ENCODE results near the gene PARD6A. TPM values are rescaled to one million over a fixed set of nuclear protein-coding genes. Genes with fewer than 3 reads are reported as not detected.

Gene PARD6A
- total and polyA plus RNA-seq, 2 of the 13 experiments (the other 11 are each of a cell fraction or from before 2014, with no cell fraction given), result 3.5 to 4.3 TPM

GRCh38 chr16:67660564-67661028, at the start of gene PARD6A (continued):
- TF ChIP-seq ZNF496 (CRISPR knock-in tag; IDR thresholded peaks at IDR 0.05; ENCODE audit: insufficient replicate concordance), result no peak
- TF ChIP-seq ZNF878 (CRISPR knock-in tag; IDR thresholded peaks at IDR 0.05), result no peak
- peak; percentile 39; the same call in 1 of the 2 replicates for TF ChIP-seq MAZ (IDR thresholded peaks at IDR 0.05; ENCODE audit: borderline replicate concordance, low read depth, low read length)
- peak; percentile 48; the same call in 1 of the 2 replicates for TF ChIP-seq MAZ (CRISPR knock-in tag; IDR thresholded peaks at IDR 0.05; ENCODE audit: low read depth)
- TF ChIP-seq KMT2B (CRISPR knock-in tag; IDR thresholded peaks at IDR 0.05), result no peak
- TF ChIP-seq NR3C1 (CRISPR knock-in tag; IDR thresholded peaks at IDR 0.05), result no peak
- peak; percentile 55; the same call in 1 of the 2 replicates for TF ChIP-seq GATAD2A (CRISPR knock-in tag; IDR thresholded peaks at IDR 0.05)
- TF ChIP-seq, protein P1, sequence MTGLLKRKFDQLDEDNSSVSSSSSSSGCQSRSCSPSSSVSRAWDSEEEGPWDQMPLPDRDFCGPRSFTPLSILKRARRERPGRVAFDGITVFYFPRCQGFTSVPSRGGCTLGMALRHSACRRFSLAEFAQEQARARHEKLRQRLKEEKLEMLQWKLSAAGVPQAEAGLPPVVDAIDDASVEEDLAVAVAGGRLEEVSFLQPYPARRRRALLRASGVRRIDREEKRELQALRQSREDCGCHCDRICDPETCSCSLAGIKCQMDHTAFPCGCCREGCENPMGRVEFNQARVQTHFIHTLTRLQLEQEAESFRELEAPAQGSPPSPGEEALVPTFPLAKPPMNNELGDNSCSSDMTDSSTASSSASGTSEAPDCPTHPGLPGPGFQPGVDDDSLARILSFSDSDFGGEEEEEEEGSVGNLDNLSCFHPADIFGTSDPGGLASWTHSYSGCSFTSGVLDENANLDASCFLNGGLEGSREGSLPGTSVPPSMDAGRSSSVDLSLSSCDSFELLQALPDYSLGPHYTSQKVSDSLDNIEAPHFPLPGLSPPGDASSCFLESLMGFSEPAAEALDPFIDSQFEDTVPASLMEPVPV (CRISPR knock-in tag; IDR thresholded peaks at IDR 0.05), result no peak
- TF ChIP-seq ZFP36L2 (CRISPR knock-in tag; IDR thresholded peaks at IDR 0.05), result no peak
- no peak for TF ChIP-seq NR1H2 (CRISPR knock-in tag; IDR thresholded peaks at IDR 0.05; ENCODE audit: borderline replicate concordance, low read depth)
- TF ChIP-seq CCAR2 (optimal IDR thresholded peaks at IDR 0.05; ENCODE audit: low read depth, low read length), result no peak
- TF ChIP-seq, protein P2, sequence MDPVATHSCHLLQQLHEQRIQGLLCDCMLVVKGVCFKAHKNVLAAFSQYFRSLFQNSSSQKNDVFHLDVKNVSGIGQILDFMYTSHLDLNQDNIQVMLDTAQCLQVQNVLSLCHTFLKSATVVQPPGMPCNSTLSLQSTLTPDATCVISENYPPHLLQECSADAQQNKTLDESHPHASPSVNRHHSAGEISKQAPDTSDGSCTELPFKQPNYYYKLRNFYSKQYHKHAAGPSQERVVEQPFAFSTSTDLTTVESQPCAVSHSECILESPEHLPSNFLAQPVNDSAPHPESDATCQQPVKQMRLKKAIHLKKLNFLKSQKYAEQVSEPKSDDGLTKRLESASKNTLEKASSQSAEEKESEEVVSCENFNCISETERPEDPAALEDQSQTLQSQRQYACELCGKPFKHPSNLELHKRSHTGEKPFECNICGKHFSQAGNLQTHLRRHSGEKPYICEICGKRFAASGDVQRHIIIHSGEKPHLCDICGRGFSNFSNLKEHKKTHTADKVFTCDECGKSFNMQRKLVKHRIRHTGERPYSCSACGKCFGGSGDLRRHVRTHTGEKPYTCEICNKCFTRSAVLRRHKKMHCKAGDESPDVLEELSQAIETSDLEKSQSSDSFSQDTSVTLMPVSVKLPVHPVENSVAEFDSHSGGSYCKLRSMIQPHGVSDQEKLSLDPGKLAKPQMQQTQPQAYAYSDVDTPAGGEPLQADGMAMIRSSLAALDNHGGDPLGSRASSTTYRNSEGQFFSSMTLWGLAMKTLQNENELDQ (CRISPR knock-in tag; IDR thresholded peaks at IDR 0.05; ENCODE audit: borderline replicate concordance), result no peak
- TF ChIP-seq SIN3A (IDR thresholded peaks at IDR 0.05; ENCODE audit: borderline replicate concordance, low read depth, low read length), result peak; percentile 88; the same call in 1 of the 2 replicates
- TF ChIP-seq CENPBD1 (CRISPR knock-in tag; IDR thresholded peaks at IDR 0.05; ENCODE audit: borderline replicate concordance, low read depth), result no peak; the same call in 1 of the 2 replicates
- no peak for TF ChIP-seq ZFY (CRISPR knock-in tag; IDR thresholded peaks at IDR 0.05)
- TF ChIP-seq, protein P3, sequence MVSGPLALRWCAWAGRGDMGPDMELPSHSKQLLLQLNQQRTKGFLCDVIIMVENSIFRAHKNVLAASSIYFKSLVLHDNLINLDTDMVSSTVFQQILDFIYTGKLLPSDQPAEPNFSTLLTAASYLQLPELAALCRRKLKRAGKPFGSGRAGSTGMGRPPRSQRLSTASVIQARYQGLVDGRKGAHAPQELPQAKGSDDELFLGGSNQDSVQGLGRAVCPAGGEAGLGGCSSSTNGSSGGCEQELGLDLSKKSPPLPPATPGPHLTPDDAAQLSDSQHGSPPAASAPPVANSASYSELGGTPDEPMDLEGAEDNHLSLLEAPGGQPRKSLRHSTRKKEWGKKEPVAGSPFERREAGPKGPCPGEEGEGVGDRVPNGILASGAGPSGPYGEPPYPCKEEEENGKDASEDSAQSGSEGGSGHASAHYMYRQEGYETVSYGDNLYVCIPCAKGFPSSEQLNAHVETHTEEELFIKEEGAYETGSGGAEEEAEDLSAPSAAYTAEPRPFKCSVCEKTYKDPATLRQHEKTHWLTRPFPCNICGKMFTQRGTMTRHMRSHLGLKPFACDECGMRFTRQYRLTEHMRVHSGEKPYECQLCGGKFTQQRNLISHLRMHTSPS (CRISPR knock-in tag; IDR thresholded peaks at IDR 0.05; ENCODE audit: low read depth), result 0 out of 2 replicates have a peak, but pooled peaks have one; percentile 7
- no peak for TF ChIP-seq REL (CRISPR knock-in tag; conservative IDR thresholded peaks at IDR 0.05)
- TF ChIP-seq ZKSCAN1 (IDR thresholded peaks at IDR 0.05; ENCODE audit: low read length), result no peak
- no peak for TF ChIP-seq KLF16 (CRISPR knock-in tag; IDR thresholded peaks at IDR 0.05)
- TF ChIP-seq MZF1 (CRISPR knock-in tag; IDR thresholded peaks at IDR 0.05; ENCODE audit: borderline replicate concordance), result no peak
- TF ChIP-seq ZNF17 (CRISPR knock-in tag; IDR thresholded peaks at IDR 0.05), result no peak
- no peak; the same call in none of the 2 replicates for TF ChIP-seq SATB2 (CRISPR knock-in tag; IDR thresholded peaks at IDR 0.05)
- TF ChIP-seq IKZF1 (IDR thresholded peaks at IDR 0.05), result no peak
- TF ChIP-seq SIX1 (CRISPR knock-in tag; IDR thresholded peaks at IDR 0.05; ENCODE audit: borderline replicate concordance), result no peak
- no peak for TF ChIP-seq ZSCAN20 (CRISPR knock-in tag; IDR thresholded peaks at IDR 0.05; ENCODE audit: borderline replicate concordance)

Data from HepG2 (cell line).